ENCODE results near the gene ARHGAP6. TPM values are rescaled to one million over a fixed set of nuclear protein-coding genes. Genes with fewer than 3 reads are reported as not detected.

The ARHGAP6 gene
- total and polyA plus RNA-seq, 2 donors (not counting 3 experiments of a cell fraction or from before 2014, with no cell fraction given) = 0.69 to 0.83 TPM

- no peak overlapping the region for H3K27ac ChIP-seq (ENCODE audit: insufficient read depth, low read depth, low read length)
- CTCF ChIA-PET = no interaction called here
- no peak for TF ChIP-seq JUN (IDR thresholded peaks at IDR 0.05; ENCODE audit: borderline replicate concordance, insufficient read depth, insufficient read length, low read depth)
- no peak for TF ChIP-seq FOS (IDR thresholded peaks at IDR 0.05; ENCODE audit: borderline replicate concordance, insufficient read depth, low read length)
- no peak for TF ChIP-seq MYC (IDR thresholded peaks at IDR 0.05; ENCODE audit: low read depth, low read length)
- TF ChIP-seq MAX (IDR thresholded peaks at IDR 0.05; ENCODE audit: insufficient read depth, insufficient read length) = no peak
- TF ChIP-seq CTCF (IDR thresholded peaks at IDR 0.05; ENCODE audit: extremely low read depth in 1 of 2, insufficient read depth in 1 of 2, low read depth in 1 of 2, low read length in 2 of 2) = no peak
- TF ChIP-seq GATA2 (IDR thresholded peaks at IDR 0.05; ENCODE audit: insufficient read depth, insufficient read length, low read depth, low read length) = no peak
- no peak for TF ChIP-seq EZH2 (IDR thresholded peaks at IDR 0.05; ENCODE audit: borderline replicate concordance, low read depth, low read length, severe bottlenecking)
- no peak for TF ChIP-seq POLR2AphosphoS5 (IDR thresholded peaks at IDR 0.05; ENCODE audit: insufficient read depth, low read depth, low read length)
- TF ChIP-seq POLR2A (IDR thresholded peaks at IDR 0.05; ENCODE audit: low read depth, low read length) = no peak
- H3K27me3 ChIP-seq (ENCODE audit: control insufficient read depth in 2 of 2, insufficient read depth in 2 of 2, low read length in 2 of 2) = peaks cover 8 to 25% of the 10 kb centered on the region in 2 experiments
- H3K9me3 ChIP-seq (replicated peaks; ENCODE audit: control insufficient read depth, insufficient read depth, low read length) = no peaks in the 10 kb centered on the region
- no peaks in the 10 kb centered on the region for H3K9me1 ChIP-seq (replicated peaks; ENCODE audit: control insufficient read depth, extremely low read depth, insufficient read depth, low read length)
- H2AFZ ChIP-seq (ENCODE audit: low read depth, low read length) = no peak overlapping the region
- dilution Hi-C loops (cut with MboI; ENCODE audit: extremely low pct_ligation_motif_present, low sequenced_read_pairs) (no loop called here), intact Hi-C loops (cut with micrococcal nuclease) (no loop called here)
- no peak overlapping the region for H3K9ac ChIP-seq (replicated peaks; ENCODE audit: extremely low read depth, insufficient read depth, low read length)
- BruUV-seq (replicated peaks) = no TSS peak
- POLR2A ChIA-PET = no interaction called here
- no peaks in the 10 kb centered on the region for H4K20me1 ChIP-seq (replicated peaks; ENCODE audit: control insufficient read depth, extremely low read depth, insufficient read depth, low read length)
- no peak overlapping the region for H3K4me3 ChIP-seq (replicated peaks in 1 of 3; ENCODE audit: insufficient read depth in 1 of 3, low read depth in 1 of 3, low read length in 3 of 3)
- H3K4me1 ChIP-seq (ENCODE audit: control insufficient read depth, extremely low read depth, insufficient read depth, low read length) = no peaks in the 10 kb centered on the region
- no peak overlapping the region for H3K4me2 ChIP-seq (ENCODE audit: insufficient read depth, low read length)
- H3K79me2 ChIP-seq (ENCODE audit: control insufficient read depth, insufficient read depth, low read length) = no peaks in the 10 kb centered on the region
- H3K36me3 ChIP-seq (ENCODE audit: control insufficient read depth in 2 of 2, extremely low read depth in 1 of 2, insufficient read depth in 2 of 2, low read length in 2 of 2) = no peaks in the 10 kb centered on the region
- FAIRE-seq = no peak
- DNase-seq (ENCODE audit: low read depth, low spot score) = no peak
Observed at GRCh38 chrX:11670316-11670715, 4.6 kb upstream of the ARHGAP6 start.
